A549 treated with DMSO at 1 μM for 4 hours (cell line): ENCODE results near the gene NR3C2. TPM values are rescaled to one million over a fixed set of nuclear protein-coding genes. Genes with fewer than 3 reads are reported as not detected.

Source experiments
- total RNA-seq: library from RNA; stranded (reverse); fragments of 200-300 nt; extraction: Qiagen RNA extraction; gene quantifications from 5 replicates; pipeline ENCODE4 v1.2.3, GENCODE V29; 2022; ENCODE audit warnings: low read depth

NR3C2 gene
- total RNA-seq: 0.02 TPM in 1 of 5 replicates, not detected in the others

GRCh38 chr4:148441986-148442831, at the start of gene NR3C2:
Gene NR3C2, minus strand, starts transcription at chr4:148442414.

